HPDE6-E6E7 (cell line): Measurements from ENCODE around the gene AP2B1.
A peak's percentile ranks its signal among the peaks of the same experiment; 100 is the strongest.

Experiments
- DNase-seq: peaks from one replicate; pipeline ENCODE4 v3.0.0; 2011; ENCODE audit warnings: missing footprints; ENCODE audit errors: extremely low spot score

AP2B1 gene

GRCh38 chr17:35627417-35627816, 40.3 kb downstream of the AP2B1 start:
- DNase-seq, result no peak

- DNase-seq, result peak; percentile 31
These were observed 43.5 kb downstream of the AP2B1 start for GRCh38 chr17:35630530-35631148.

- no peak for DNase-seq
These were observed 53.9 kb downstream of the AP2B1 start for GRCh38 chr17:35641032-35641431.

GRCh38 chr17:35645923-35646322, 58.8 kb downstream of the AP2B1 start:
- no peak for DNase-seq

- no peak for DNase-seq
These were observed 64.3 kb downstream of the AP2B1 start for GRCh38 chr17:35651467-35651866.

- DNase-seq, result no peak
These were observed 66.7 kb downstream of the AP2B1 start for GRCh38 chr17:35653619-35654361.

GRCh38 chr17:35655303-35655702, 68.2 kb downstream of the AP2B1 start:
- DNase-seq, result no peak

GRCh38 chr17:35660902-35661301, 73.8 kb downstream of the AP2B1 start:
- DNase-seq, result no peak

GRCh38 chr17:35664685-35665084, 77.6 kb downstream of the AP2B1 start:
- no peak for DNase-seq

GRCh38 chr17:35665662-35666061, 78.5 kb downstream of the AP2B1 start:
- no peak for DNase-seq

- DNase-seq, result no peak
These were observed 78.9 kb downstream of the AP2B1 start for GRCh38 chr17:35666070-35666469.

- no peak for DNase-seq
These were observed 79.9 kb downstream of the AP2B1 start for GRCh38 chr17:35666967-35667532.

GRCh38 chr17:35668802-35669201, 81.7 kb downstream of the AP2B1 start:
- no peak for DNase-seq

GRCh38 chr17:35674552-35674951, 87.4 kb downstream of the AP2B1 start:
- no peak for DNase-seq

- no peak for DNase-seq
These were observed 89.3 kb downstream of the AP2B1 start for GRCh38 chr17:35676441-35676840.

- DNase-seq, result no peak
These were observed 92.0 kb downstream of the AP2B1 start for GRCh38 chr17:35679007-35679682.

GRCh38 chr17:35683591-35683990, 96.5 kb downstream of the AP2B1 start:
- no peak for DNase-seq

GRCh38 chr17:35684055-35684802, 97.1 kb downstream of the AP2B1 start:
- no peak for DNase-seq

- DNase-seq, result no peak
These were observed 105.5 kb downstream of the AP2B1 start for GRCh38 chr17:35692512-35693210.

- no peak for DNase-seq
These were observed 106.5 kb downstream of the AP2B1 start for GRCh38 chr17:35693662-35694061.

- no peak for DNase-seq
These were observed 107.8 kb downstream of the AP2B1 start for GRCh38 chr17:35694906-35695305.
